Stimulated activated memory B cell treated with anti-CD40 and anti-IgM and Interleukin-4, amounts not matched to agents 10 μg/mL and 1 μg/mL and 100 μg/mL, for 72 hours (primary cell): ENCODE measurements around the gene GSTP1.

Experiments used
- ATAC-seq: fragments of 150-1000 bp; cut with Tn5 transposase; 2 replicates; pipeline ENCODE4 v1.10.0; 2021
- H3K27ac Mint-ChIP-seq: one replicate; pipeline ENCODE4 v1.8.0; 2022; ENCODE audit warnings: mild to moderate bottlenecking, mixed read lengths
- H3K27me3 Mint-ChIP-seq: one replicate; pipeline ENCODE4 v1.8.0; 2022; ENCODE audit warnings: mixed read lengths
- H3K36me3 Mint-ChIP-seq: one replicate; pipeline ENCODE4 v1.8.0; 2022; ENCODE audit warnings: mixed read lengths
- H3K4me1 Mint-ChIP-seq: one replicate; pipeline ENCODE4 v1.8.0; 2022; ENCODE audit warnings: mixed read lengths
- H3K4me3 Mint-ChIP-seq: one replicate; pipeline ENCODE4 v1.8.0; 2022; ENCODE audit warnings: mild to moderate bottlenecking, moderate library complexity, mixed read lengths
- H3K9me3 Mint-ChIP-seq: one replicate; pipeline ENCODE4 v1.8.0; 2022; ENCODE audit warnings: mixed read lengths

GSTP1 gene

GRCh38 chr11:67634366-67635230 is 51.0 kb downstream of the GSTP1 start:
- Mint-ChIP-seq H3K9me3 (no peaks in the 10 kb centered on the region), H3K4me3 (no peak overlapping the region), H3K27ac (no peak overlapping the region), H3K36me3 (no peaks in the 10 kb centered on the region), H3K27me3 (no peaks in the 10 kb centered on the region), H3K4me1 (peaks cover 9% of the 10 kb centered on the region)
- no peak for ATAC-seq

GRCh38 chr11:67635231-67635521 is 51.6 kb downstream of the GSTP1 start:
- H3K27me3 Mint-ChIP-seq: peaks cover 3% of the 10 kb centered on the region
- H3K27ac Mint-ChIP-seq: no peak overlapping the region
- no peaks in the 10 kb centered on the region for H3K9me3 Mint-ChIP-seq
- no peaks in the 10 kb centered on the region for H3K36me3 Mint-ChIP-seq
- H3K4me1 Mint-ChIP-seq: peaks cover 12% of the 10 kb centered on the region
- H3K4me3 Mint-ChIP-seq: no peak overlapping the region
- no peak for ATAC-seq
